IPS-20b (cell line): ENCODE measurements around the gene IFNA10.
"Not testable (repeated sequence)": the region's sequence is repeated elsewhere in the genome, so short reads cannot be mapped to it uniquely, and the experiment has no call there.

Source experiments
- H3K27ac ChIP-seq: one replicate; pipeline ENCODE4 v1.5.1; 2013; ENCODE audit warnings: low read length
- H3K27me3 ChIP-seq: 2 replicates; pipeline ENCODE4 v1.6.1; 2013; ENCODE audit warnings: mild to moderate bottlenecking, low read length, inconsistent platforms; ENCODE audit not compliant: insufficient read depth
- H3K36me3 ChIP-seq: 2 replicates; pipeline ENCODE4 v1.6.1; 2013; ENCODE audit warnings: low read depth, mild to moderate bottlenecking, inconsistent platforms, low read length, moderate library complexity; ENCODE audit not compliant: insufficient read depth
- H3K4me1 ChIP-seq: 2 replicates; pipeline ENCODE4 v1.6.1; 2013; ENCODE audit warnings: mild to moderate bottlenecking, control low read depth, inconsistent platforms, low read length, moderate library complexity; ENCODE audit not compliant: insufficient read depth
- H3K4me3 ChIP-seq: 2 replicates; pipeline ENCODE4 v1.5.1; 2013; ENCODE audit warnings: mild to moderate bottlenecking, low read length, inconsistent platforms
- H3K9ac ChIP-seq: 2 replicates; pipeline ENCODE4 v1.6.1; 2013; ENCODE audit warnings: low read depth, mild to moderate bottlenecking, inconsistent platforms, low read length, moderate library complexity
- H3K9me3 ChIP-seq: 2 replicates; pipeline ENCODE4 v1.6.1; 2013; ENCODE audit warnings: mild to moderate bottlenecking, low read depth, low read length, inconsistent platforms; ENCODE audit not compliant: insufficient read depth

IFNA10 gene

DNA sequence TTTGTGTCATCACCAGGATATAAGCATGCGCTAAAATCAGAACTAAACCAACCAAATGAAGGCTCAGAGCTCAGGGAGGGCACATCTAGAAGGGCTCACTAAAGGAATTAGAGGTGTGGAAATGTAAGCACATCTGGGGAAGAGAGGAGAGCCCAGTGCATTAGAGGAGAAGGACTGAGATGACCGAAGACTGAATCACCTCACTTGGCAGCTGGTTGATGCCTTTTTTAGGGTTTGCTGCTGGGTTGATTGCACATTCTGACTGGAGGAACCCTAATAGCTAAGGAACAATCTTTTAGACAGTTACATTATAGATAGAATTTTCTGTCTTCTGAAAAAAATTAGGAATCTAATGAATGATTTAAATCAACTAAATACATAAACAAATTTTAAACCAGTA is 32.3 kb downstream of the IFNA10 start:
- Histone ChIP-seq H3K4me3 (no peak overlapping the region), H3K9me3 (no peaks in the 10 kb centered on the region)

DNA sequence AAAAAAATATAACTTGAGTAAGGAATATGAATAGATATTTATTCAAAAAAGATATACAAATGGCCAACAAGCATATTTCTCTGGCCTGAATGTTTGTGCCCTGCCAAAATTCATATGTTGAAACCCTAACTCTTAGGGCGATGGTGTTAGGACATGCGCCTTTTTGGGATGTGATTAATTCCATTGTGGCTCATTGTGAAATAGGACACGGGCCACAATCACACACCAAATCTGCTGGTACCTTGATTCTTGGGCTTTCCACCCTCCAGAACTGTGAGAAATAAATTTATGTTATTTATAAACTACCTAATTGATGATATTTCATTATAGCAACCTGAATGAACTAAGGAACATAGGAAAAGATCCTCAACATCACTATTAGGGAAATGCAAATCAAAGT is 34.8 kb downstream of the IFNA10 start:
- no peaks in the 10 kb centered on the region for H3K27me3 ChIP-seq
- H3K4me3 ChIP-seq: no peak overlapping the region
- no peaks in the 10 kb centered on the region for H3K4me1 ChIP-seq
- H3K36me3 ChIP-seq: no peaks in the 10 kb centered on the region
- no peaks in the 10 kb centered on the region for H3K9me3 ChIP-seq
- H3K9ac ChIP-seq: no peak overlapping the region
- H3K27ac ChIP-seq: no peak overlapping the region

More for the DNA sequence above, 32.3 kb downstream of the IFNA10 start:
- H3K9ac ChIP-seq: no peak overlapping the region
- H3K27me3 ChIP-seq: no peaks in the 10 kb centered on the region
- H3K27ac ChIP-seq: no peak overlapping the region
- H3K36me3 ChIP-seq: no peaks in the 10 kb centered on the region
- H3K4me1 ChIP-seq: no peaks in the 10 kb centered on the region

DNA sequence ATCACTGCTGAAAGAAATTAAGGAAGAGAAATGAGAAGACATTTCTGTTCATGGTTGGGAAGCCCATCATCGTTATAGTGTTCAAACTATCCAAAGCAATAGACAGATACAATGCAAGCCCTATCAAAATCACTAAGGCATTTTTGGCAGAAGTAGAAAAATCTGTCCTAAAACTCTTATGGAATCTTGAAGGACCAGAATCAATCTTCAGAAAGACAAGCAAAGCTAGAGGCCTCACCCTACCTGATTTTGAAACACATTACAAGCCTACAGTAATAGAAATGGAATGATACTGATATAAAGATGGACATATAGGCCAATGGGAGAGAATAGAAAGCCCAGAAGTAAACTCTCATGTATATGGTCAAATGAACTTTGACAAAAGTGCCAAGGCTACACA is 35.6 kb downstream of the IFNA10 start:
- Histone ChIP-seq H3K4me1 (no peaks in the 10 kb centered on the region), H3K9me3 (no peaks in the 10 kb centered on the region), H3K36me3 (no peaks in the 10 kb centered on the region), H3K27ac (no peak overlapping the region), H3K27me3 (no peaks in the 10 kb centered on the region), H3K9ac (no peak overlapping the region), H3K4me3 (no peak overlapping the region)

DNA sequence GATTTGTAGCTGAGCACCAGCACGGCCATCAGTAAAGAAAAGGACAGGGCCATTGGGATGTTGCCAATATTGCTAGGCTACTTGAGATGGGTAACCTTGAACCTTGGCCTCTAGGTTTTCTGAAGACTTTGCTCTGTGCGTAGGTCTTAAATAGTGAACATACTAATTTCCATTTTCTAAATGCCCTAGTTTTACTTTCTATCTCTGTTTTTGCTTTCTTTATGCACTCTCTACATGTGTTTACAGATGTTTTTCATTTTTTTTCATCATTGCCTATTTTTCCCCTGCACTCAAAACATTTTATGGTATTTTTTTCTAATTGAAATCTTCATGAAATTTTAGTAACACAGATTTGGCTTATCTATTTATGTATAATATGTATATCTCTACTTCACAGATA is 40.4 kb downstream of the IFNA10 start, which contains the start of gene IFNA21:
IFNA21 (minus strand) TSS at position 101 of the 400 bp plus-strand sequence; CDS start at position 53, 48 bp downstream.
- H3K27me3 ChIP-seq, H3K4me1 ChIP-seq: not testable (repeated sequence)

DNA sequence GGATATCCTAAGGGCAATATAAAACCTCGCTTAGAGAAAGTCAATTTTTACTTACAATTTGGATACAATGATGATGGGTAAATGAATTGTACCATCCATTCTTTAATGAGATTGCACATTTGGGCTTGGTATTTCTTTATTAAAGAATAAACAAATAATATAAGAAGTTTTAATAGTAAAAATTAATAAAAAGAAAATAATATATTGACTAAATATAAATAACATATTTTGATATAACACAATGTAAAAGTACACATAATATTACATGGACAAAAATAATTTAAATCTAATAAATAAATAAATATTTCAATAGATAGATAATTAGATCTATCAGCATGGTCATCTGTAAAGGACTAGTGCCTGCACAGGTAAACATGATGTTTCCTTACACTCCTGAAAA is 41.4 kb downstream of the IFNA10 start:
- no peak overlapping the region for H3K9ac ChIP-seq
- H3K36me3 ChIP-seq: no peaks in the 10 kb centered on the region
- no peak overlapping the region for H3K4me3 ChIP-seq
- no peaks in the 10 kb centered on the region for H3K9me3 ChIP-seq
- no peaks in the 10 kb centered on the region for H3K27me3 ChIP-seq
- no peak overlapping the region for H3K27ac ChIP-seq
- H3K4me1 ChIP-seq: no peaks in the 10 kb centered on the region

More for the DNA sequence above, 40.4 kb downstream of the IFNA10 start, which contains the start of gene IFNA21:
- not testable (repeated sequence) for H3K27ac ChIP-seq, H3K9me3 ChIP-seq, H3K36me3 ChIP-seq, H3K4me3 ChIP-seq, H3K9ac ChIP-seq

DNA sequence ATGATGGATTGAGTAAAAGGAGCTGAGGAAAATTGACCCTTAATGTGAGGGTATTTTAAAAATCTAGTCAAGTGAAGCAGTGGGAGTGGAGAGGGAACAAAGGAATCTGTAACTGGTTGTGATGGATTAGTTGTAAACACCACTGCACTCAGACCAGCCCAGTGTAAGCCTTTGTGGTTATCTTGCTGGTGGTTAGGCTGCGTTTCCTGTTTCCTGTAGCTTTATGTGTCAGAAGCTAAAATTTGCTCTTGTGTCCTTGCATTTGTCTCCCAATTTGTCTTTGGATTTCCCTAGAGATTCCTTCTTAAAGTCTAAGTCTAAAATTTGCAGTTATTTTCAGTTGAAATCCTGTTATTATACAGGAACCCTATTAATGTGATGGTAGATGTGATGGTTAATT is 46.8 kb downstream of the IFNA10 start:
- Histone ChIP-seq H3K36me3 (no peaks in the 10 kb centered on the region), H3K9me3 (no peaks in the 10 kb centered on the region), H3K9ac (no peak overlapping the region), H3K4me3 (no peak overlapping the region), H3K27ac (no peak overlapping the region), H3K4me1 (no peaks in the 10 kb centered on the region), H3K27me3 (no peaks in the 10 kb centered on the region)
